NK-92 treated with Interleukin-12 subunit alpha and Interleukin-12 subunit beta, amount 100 ng/mL, for 24 hours (cell line): ENCODE data around the gene TEX54.
"Not testable (repeated sequence)": the region's sequence is repeated elsewhere in the genome, so short reads cannot be mapped to it uniquely, and the experiment has no call there.

Experiments
- DNase-seq: peaks from one replicate; lab custom pipeline; 2025; lab: John Stamatoyannopoulos, UW

TEX54 gene

DNA sequence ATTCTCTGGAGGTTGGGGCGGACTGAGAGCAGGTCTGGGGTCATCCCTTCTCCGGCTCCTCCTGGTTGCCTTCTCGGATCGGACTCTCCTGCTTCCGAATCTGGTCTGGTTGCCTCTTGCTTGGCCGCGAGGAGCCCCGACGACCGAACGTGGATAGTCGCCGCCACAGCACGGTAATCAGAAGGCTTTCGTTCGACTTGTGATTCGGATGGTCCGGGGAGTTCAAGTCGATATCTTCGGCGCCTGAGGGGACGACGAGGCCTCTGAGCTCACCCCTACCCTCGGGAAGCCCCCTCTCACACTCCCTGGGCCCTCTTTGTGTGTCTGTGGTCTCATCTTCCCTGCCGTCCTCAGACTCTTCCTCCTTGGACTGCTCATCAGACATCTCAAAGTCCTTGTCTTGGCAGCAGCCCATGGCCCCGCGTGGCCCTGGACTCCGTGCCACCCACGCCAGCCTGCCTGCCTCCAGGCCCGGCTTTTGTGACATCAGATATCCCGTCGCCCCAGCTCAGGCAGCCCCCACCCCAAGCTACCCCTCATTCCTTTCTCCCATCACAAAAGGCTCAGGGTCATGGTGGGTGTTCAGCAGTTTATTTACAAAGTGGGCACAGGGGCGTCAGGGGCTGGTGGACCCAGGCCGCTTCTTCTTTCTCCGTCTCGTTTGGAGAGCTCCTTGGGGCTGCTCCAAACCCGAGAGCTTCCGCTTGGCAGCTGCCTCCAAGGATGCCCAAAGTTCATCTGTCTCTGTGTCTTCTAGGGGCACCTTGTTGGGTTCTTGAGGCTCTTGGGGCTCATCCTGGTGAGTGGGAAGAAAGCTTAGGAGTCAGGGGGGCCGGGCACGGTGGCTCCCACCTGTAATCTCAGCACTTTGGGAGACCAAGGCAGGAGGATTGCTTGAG is at the start of gene TEX54:
TSS of gene TEX54 (minus strand) at position 506 of the 899 bp plus-strand sequence.
- DNase-seq: no peak

DNA sequence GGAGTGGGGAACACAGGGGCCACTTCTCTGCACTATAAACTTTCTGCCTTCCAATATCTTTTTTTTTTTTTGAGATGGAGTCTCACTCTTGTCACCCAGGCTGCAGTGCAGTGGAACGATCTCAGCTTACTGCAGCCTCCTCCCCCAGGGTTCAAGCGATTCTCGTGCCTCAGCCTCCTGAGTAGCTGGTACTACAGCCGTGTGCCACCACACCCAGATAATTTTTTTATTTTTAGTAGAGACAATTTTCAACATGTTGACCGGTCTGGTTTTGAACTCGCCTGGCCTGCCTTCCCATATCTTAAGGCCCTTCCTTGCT is 49.7 kb upstream of the TEX54 start:
- DNase-seq: no peak

DNA sequence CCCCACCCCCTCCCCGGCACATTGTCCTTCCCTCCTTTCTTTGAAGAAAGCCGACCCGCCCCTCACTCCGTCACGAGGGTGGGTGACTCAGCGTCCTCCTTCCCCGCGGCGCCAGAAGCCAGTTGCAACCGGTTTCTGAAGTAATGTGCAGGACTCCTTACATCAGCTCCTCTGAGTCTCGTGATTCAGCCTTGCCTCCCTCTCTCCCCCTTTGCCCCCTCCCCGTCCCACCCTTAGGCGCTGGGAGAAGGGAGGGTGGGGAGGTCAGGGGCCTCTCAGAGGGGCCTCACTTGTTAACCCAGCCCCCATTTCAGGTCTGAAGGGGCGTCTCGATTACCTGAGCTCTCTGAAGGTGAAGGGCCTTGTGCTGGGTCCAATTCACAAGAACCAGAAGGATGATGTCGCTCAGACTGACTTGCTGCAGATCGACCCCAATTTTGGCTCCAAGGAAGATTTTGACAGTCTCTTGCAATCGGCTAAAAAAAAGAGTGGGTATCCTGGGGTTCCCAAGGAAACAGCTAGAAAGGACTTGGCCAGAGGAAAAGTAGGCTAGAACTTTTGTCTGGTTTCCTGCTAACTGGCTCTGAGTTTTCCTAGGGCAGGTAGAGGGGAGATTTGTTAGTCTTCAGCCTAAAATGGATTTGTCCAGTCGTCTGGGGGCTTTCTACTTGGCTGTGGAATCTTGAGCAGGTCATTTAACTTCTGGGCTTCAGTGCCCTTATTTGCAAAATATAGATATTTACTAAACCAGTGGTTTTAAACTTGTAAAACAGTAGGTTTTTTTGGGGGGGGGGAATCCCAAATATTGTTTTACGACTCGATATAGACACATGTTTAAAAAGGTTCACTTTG is 49.2 kb upstream of the TEX54 start:
- no peak for DNase-seq

DNA sequence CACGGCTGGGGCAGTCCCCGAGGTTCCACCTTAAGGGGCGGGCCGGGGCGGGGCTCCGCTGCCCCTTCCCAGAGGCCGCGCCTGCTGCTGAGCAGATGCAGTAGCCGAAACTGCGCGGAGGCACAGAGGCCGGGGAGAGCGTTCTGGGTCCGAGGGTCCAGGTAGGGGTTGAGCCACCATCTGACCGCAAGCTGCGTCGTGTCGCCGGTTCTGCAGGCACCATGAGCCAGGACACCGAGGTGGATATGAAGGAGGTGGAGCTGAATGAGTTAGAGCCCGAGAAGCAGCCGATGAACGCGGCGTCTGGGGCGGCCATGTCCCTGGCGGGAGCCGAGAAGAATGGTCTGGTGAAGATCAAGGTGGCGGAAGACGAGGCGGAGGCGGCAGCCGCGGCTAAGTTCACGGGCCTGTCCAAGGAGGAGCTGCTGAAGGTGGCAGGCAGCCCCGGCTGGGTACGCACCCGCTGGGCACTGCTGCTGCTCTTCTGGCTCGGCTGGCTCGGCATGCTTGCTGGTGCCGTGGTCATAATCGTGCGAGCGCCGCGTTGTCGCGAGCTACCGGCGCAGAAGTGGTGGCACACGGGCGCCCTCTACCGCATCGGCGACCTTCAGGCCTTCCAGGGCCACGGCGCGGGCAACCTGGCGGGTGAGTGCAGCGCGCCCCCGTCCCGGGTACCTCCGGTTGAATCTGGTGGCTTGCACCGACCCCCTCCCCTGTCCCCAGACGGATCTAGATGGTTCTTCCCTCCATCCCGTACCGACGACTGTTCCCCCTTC is 48.4 kb upstream of the TEX54 start, which contains the start of gene SLC3A2:
TSS of gene SLC3A2 (plus strand) at position 94 of the 776 bp plus-strand sequence. CDS start at position 222, 128 bp downstream.
- peak; percentile 96 for DNase-seq

DNA sequence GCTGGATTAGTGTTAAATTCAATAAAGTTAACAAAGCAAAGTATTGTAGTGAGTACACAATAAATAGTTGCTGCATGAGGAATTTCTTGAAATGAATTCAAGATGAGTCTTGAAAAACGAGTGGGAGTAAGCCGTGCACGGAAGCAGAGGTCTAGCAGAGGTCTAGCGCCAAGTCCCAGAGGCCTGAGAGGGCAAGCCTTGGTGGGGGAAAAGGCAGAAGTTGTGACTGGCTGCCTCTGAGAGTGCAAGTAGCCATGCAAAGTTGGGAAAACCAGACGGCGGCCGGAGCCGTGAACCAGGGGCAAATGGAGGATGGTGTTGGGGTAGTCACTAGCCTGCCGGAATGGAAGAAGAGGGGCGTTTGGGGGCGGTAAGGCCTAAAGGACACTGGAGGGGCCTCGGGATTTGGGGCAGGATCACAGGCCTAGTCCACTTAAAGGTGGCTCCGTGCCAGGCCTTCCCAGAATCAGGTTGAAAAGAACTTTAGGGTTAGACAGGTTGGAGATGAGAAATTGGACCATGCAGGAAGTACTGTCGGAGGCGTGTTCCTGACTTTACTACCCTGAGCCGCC is 47.7 kb upstream of the TEX54 start:
- no peak for DNase-seq

DNA sequence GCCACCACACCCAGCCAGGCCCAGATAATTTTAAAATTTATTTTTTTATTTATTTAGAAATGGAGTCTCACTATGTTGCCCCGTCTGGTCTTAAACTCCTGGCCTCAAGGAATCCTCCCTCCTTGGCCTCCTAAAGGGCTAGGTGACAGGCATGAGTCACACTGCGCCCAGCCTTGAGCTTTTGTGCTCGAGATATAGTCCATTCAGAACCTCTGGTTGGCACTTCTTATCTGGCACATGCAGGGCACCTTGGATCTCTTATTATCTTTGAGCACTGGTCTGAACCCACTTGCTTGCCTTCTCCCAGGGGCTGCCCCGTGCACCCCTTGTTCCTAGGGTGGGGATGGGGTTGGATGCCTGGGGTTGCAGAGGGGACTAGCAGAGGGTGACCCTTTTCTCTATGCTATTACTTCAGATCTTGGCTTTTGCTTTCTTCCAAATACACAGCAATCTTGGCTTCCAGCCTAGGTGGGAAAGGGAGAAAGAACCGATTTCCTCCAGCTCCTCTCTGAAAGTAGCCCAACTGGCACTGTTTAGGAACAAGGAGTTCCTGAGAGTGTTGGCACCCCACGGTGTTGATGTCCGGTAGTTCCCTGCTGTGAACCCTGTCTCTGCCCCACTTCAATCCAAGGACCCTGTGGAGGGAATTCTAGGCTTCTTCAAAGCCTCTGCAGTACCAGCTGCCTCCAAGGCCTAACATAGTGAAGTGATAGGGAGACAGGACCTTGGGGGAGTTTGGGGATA is 46.8 kb upstream of the TEX54 start:
- DNase-seq: no peak

DNA sequence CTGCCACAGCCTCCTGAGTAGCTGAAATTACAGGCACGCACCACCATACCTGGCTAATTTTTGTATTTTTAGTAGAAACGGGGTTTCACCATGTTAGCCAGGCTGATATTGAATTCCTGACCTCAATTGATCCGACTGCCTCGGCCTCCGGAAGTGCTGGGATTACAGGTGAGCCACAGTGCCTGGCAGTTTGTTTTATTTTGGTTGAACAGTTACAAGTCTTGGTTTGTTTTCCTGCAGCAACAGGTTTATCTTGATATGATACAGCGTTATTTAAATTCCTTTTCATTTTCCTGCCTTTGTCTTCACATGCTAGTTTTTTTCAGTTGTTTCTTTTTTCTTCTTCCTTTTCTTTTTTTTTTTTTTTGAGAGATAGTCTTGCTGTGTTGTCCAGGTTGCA is 44.1 kb upstream of the TEX54 start:
- no peak for DNase-seq

DNA sequence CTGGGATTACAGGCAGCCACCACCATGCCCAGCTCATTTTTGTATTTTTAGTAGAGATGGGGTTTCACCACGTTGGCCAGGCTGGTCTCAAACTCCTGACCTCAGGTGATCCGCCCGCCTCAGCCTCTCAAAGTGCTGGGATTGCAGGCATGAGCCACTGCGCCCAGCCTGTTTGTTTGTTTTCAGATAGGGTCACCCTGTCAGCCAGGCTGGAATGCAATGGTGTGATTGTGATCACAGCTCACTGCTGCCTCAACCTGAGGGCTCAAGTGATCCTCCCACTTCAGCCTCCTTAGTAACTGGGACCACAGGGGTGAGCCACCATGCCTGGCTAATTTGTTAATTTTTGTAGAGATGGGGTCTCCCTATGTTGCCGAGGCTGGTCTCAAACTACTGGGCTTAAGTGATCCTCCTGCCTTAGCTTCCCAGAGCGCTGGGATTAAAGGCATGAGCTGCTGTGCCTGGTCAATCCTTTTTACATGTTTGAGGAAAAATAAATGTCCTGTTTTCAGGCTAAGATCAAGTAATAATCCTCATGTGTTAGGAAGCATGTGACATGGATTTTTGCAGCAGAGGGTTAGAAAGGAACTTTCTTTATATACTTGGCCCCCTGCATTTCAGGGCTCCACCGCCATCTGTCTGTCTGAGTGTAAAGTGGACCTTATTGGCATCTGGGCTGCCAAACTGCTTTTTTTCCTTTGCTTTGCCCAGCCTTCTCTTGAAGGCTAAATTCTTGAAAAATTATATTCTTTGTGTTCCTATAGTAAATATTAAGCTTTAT is 43.2 kb upstream of the TEX54 start:
- DNase-seq: no peak

DNA sequence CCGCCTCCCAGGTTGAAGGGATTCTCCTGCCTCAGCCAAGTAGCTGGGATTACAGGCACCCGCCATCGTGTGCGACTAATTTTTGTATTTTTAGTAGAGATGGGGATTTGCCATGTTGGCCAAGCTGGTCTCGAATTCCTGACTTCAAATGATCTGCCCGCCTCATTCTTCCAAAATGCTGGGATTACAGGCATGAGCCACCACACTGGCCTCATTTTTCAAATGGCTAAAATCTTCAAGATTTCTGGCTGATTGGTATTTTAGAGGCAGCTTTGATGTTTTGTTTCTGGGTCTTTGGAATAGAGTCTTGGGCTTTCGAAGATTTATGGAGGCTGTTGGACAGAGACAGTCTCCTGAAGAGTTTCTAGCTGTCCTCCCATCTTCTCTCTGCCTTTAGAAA is 42.2 kb upstream of the TEX54 start:
- DNase-seq: no peak

DNA sequence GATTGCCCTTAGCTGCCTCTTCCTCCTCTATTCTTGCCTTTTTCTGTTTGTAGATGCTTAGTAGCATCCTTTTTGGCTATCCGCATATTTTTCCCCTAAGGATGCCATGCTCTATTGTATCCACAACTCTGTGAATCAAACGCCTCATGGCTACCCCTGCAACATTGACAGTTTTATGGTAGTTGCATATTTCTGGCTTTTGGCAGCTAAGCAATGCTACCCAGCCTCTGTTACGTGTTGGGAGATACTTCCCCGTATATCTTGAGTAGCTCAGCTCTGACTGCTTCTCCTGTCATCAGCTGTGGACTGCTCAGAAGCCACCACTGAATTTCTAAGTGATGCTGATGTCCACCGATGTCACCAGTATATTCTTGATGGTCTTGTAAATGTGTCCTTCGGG is 33.0 kb upstream of the TEX54 start:
- DNase-seq: no peak

DNA sequence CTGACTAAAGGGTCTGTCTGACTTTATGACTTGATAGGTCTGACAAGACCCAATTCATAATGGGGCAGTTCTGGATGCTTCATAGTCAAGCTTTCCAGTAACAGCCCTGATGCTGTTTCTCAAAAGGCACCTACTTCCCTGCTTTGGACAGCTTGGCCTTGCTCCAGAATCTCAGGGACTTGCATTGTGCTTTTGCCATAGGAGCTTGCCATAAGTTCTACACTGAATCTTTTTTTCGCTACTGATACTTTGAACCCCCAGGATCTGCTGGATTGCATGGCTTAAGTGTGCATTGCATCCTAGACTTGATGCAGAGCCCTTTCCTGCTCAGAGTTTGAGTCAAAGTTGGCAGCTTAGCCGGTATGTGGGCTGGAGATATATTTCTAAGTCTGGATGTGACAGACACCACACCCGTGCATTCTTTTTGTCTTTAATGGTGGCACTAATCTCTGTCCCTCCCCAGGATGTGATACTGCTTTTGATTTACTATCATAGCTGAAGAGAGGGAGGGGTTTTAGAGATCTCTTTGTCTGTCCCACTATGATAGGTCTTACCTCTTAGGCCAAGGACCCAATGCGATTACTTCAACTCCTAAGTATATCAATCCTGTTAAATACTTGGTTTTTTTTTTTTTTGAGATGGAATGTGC is 31.2 kb upstream of the TEX54 start:
- DNase-seq: no peak

DNA sequence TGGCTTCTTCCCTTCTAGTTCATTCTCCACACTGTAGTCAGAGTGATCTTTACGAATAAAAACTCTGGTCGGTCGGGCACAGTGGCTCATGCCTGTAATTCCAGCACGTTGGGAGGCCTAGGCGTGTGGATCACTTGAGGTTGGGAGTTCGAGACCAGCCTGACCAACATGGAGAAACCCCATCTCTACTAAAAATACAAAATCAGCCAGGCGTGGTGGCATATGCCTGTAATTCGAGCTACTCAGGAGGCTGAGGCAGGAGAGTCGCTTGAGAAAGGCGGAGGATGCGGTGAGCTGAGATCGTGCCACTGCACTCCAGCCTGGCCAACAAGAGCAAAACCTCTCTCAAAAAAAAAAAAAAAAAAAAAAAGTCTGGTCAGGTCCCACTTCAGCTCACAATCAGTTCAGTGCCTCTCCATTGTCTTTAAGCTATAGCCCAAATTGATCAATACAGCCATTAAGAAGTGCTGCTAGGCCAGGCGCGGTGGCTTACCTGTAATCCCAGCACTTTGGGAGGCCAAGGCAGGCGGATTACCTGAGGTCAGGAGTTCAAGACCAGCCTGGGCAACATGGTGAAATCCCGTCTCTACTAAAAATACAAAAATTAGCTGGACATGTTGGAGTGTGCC is 29.0 kb upstream of the TEX54 start:
- DNase-seq: not testable (repeated sequence)

DNA sequence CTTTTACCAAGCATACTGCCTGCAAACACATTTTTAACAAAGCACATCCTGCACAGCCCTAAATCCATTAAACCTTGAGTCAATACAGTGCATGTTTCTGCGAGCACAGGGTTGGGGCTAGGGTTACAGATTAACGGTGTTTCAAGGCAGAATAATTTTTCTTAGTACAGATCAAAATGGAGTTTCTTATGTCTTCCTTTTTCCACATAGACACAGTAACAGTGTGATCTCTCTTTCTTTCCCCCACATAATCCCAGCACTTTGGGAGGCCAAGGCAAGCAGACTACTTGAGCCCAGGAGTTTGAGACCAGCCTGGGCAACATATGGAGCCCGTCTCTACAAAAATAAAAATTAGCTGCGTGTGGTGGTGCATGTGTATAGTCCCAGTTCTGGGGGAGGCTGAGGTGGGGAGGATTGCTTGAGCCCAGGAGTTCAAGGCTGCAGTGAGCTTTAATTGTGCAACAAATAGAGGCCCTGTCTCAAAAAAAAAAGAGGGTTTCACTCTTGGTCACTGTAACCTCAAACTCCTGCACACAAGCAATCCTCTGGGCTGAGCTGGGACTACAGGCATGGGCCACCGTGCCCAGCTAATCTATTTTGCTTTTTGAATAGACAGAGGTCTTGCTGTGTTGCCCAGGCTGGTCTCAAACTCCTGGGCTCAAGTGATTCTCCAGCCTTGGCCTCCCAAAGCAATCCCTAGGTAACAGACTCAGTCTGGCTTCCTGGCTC is 28.4 kb upstream of the TEX54 start:
- no peak for DNase-seq

DNA sequence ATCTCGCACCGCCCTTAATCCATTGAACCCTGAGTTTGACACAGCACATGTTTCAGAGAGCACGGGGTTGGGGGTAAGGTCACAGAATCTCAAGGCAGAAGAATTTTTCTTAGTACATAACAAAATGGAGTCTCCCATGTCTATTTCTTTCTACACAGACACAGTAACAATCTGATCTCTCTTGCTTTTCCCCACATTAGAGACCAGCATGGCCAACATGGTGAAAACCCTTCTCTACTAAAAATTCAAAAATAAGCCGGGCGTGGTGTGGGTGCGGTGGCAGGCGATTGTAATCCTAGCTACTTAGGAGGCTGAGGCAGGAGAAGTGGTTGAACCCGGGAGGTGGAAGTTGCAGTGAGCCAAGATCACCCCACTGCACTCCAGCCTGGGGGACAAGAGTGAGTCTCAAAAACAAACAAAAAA is 26.7 kb upstream of the TEX54 start:
- not testable (repeated sequence) for DNase-seq

DNA sequence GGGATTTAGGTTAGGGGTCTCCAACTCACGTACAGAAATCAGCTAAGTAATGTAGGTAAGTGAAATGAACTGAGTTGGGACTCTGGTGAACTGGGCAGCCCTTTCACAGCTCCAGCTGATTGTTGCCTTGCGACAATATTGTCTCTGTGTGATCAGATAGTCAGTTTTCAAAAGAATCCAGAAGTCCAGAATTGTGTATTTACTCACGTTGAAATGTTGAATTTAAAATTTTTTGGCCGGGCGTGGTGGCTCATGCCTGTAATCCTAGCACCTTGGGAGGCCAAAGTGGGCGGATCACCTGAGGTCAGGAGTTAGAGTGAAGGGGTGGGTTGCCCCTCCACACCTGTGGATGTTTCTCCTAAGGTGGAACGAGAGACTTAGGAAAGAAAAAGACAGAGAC is 25.6 kb upstream of the TEX54 start:
- DNase-seq: no peak

DNA sequence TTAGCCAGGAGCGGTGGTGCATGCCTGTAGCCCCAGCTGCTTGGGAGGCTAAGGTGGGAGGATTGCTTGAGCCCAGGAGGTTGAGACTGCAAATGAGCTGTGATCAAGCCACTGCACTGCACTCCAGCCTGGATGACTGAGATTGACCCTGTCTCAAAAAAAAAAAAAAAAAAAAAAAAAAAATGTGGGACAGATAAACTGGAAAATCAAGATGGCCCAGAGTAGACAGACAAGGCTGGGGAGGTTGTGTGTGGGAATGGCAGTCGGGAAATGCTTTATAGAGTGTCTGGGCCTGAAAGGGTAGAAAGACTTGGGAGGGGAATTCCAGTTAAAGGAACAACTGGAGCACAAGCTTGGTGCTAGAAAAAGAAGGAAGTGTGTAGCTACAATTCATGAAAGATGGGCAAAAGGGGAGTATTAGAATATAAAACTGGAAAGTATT is 24.9 kb upstream of the TEX54 start:
- DNase-seq: no peak

DNA sequence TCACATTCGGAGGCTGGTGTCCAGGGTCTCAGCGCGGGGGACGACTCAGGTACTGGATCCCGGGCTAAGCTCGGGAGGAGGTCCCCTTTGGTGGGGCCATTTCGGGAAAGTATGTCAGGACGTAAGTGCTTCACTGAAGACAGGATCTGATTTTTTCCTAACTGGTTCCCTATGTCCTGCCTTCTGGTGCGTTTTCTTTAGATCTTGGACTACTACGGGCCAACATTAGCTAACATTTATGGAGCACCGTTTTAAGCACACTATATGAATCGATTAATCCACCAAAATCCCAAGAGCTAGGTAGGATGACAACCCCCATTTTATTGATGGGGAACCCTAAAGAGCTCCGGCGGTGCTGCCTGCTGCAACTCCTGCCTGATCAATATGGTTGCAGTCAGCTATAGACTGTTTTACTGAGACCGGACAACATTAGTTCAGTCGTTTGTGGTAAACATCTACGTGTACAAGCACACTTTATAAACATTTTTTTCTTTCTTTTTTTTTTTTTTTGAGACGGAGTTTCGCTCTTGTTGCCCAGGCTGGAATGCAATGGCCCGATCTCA is 23.8 kb upstream of the TEX54 start:
- no peak for DNase-seq
